Stimulated activated CD4-positive, alpha-beta T cell treated with anti-CD3 and anti-CD28 coated beads, Interleukin-15, amount 100 ng/mL, for 24 hours (primary cell): ENCODE data around the gene SNCA.

Experiments
- DNase-seq: peaks from one replicate; pipeline ENCODE4 v3.0.0-alpha.2; 2020

The SNCA gene

GRCh38 chr4:89813197-89813596 is 23.8 kb downstream of the SNCA start:
- no peak for DNase-seq

GRCh38 chr4:89807441-89808140 is 29.4 kb downstream of the SNCA start:
- no peak for DNase-seq

- DNase-seq = no peak
Observed at GRCh38 chr4:89805297-89805696, 31.7 kb downstream of the SNCA start.

GRCh38 chr4:89803915-89804314 is 33.0 kb downstream of the SNCA start:
- no peak for DNase-seq

- DNase-seq = no peak
Observed at GRCh38 chr4:89803036-89803435, 33.9 kb downstream of the SNCA start.

GRCh38 chr4:89800527-89801103 is 36.3 kb downstream of the SNCA start:
- no peak for DNase-seq

GRCh38 chr4:89800012-89800516 is 36.9 kb downstream of the SNCA start:
- DNase-seq = no peak

- DNase-seq = no peak
Observed at GRCh38 chr4:89799071-89799470, 37.9 kb downstream of the SNCA start.

- DNase-seq = no peak
Observed at GRCh38 chr4:89797117-89797516, 39.8 kb downstream of the SNCA start.

- DNase-seq = no peak
Observed at GRCh38 chr4:89788206-89789072, 48.5 kb downstream of the SNCA start.

GRCh38 chr4:89784686-89785231 is 52.2 kb downstream of the SNCA start:
- no peak for DNase-seq

- no peak for DNase-seq
Observed at GRCh38 chr4:89781321-89781720, 55.6 kb downstream of the SNCA start.

GRCh38 chr4:89773805-89774204 is 63.2 kb downstream of the SNCA start:
- no peak for DNase-seq

- DNase-seq = no peak
Observed at GRCh38 chr4:89769856-89770255, 67.1 kb downstream of the SNCA start.

GRCh38 chr4:89767924-89768323 is 69.0 kb downstream of the SNCA start:
- DNase-seq = no peak

- DNase-seq = no peak
Observed at GRCh38 chr4:89765966-89766365, 71.0 kb downstream of the SNCA start.

- DNase-seq = no peak
Observed at GRCh38 chr4:89765528-89765927, 71.4 kb downstream of the SNCA start.

GRCh38 chr4:89762311-89762710 is 74.7 kb downstream of the SNCA start:
- no peak for DNase-seq

- no peak for DNase-seq
Observed at GRCh38 chr4:89759426-89759825, 77.5 kb downstream of the SNCA start.

GRCh38 chr4:89757154-89757719 is 79.7 kb downstream of the SNCA start:
- DNase-seq = no peak

GRCh38 chr4:89755220-89755619 is 81.7 kb downstream of the SNCA start:
- DNase-seq = no peak

GRCh38 chr4:89754531-89754930 is 82.4 kb downstream of the SNCA start:
- DNase-seq = no peak

- DNase-seq = no peak
Observed at GRCh38 chr4:89753601-89754066, 83.3 kb downstream of the SNCA start.
